Sciatic nerve (tissue), 2 donors: Measurements from ENCODE around the gene SYTL3. TPM values are rescaled to one million over a fixed set of nuclear protein-coding genes. Genes with fewer than 3 reads are reported as not detected.
"Not testable (repeated sequence)": the region's sequence is repeated elsewhere in the genome, so short reads cannot be mapped to it uniquely, and the experiment has no call there.

Source experiments
- ATAC-seq: fragments of 200-7000 bp; cut with Tn5 transposase; one replicate; pipeline ENCODE4 v1.9.1; 2020; ENCODE audit warnings: mild to moderate bottlenecking, moderate library complexity
- DNase-seq: peaks from one replicate; pipeline ENCODE4 v3.0.0-alpha.2; 2020; ENCODE audit warnings: low spot score
- intact Hi-C: fragments of 100-400 bp; cut with DNase I; formaldehyde crosslinking; loops from one replicate; pipeline ENCODE4 v1.14.2; 2022
- total RNA-seq: library from RNA; stranded (reverse); fragmentation: NEBNext Ultra II Directional; extraction: Animal tissue kit (Norgen Biotek cat#: 25700); gene quantifications from one replicate; pipeline ENCODE4 v1.2.1, GENCODE V29; 2021
- donor health status: DM: no; HTN: no; CAD: no.
- donor health status: DM: no; HTN: no; CAD: no.

Gene SYTL3
- total RNA-seq, 1 donor from 2014 or later, result 2.5 TPM

DNA sequence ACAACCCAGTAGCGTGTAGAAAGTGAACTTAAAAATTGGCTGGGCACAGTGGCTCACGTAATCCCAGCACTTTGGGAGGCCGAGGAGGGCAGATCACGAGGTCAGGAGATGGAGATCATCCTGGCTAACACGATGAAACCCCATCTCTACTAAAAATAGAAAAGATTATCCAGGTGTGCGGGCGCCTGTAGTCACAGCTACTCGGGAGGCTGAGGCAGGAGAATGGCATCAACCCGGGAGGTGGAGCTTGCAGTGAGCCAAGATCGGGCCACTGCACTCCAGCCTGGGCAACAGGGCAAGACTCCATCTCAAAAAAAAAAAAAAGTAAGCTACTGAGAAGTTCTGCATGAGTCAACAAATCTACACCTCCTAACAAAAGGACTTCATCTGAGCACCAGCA, 142.7 kb downstream of the SYTL3 start:
- DNase-seq, ATAC-seq, intact Hi-C loops: not testable (repeated sequence)

DNA sequence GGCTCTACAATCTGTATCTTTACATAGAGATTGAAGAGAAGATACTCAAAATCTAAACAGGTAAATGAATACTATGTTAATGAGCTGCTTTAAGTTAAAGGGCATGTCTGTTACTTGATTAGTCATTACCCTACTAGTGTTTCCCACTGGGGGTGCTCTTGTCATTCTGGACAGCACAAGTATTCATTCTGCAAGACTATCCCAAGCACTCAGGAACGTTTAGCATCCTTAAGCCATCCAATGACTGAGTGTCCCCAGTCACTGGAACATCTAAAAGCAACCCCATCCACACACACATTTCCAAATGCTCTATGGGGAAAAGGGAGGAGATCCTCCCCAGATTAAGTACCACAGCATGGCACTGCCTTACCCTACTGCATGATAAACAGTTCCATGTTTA, 143.6 kb downstream of the SYTL3 start:
- intact Hi-C loops, result no loop called here
- ATAC-seq (peak; percentile 43), DNase-seq (no peak)

DNA sequence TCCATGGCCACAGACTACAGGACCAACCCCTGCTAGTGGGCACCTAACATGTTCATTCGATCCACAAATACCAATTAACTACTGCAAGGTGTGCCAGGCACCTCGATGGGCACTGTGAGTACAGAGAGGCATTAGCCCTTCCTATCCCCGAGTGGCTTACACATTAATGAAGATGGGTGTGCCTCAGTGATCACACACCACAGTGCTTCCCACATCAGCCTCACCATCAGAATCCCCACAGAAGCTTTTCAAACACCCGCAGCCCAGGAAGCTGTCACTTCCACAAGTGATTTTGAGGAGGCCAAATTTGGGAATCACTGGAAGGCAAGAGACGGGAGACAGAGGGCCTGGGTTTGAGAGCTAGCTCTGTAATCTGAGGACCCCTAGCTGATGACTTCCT, 145.7 kb downstream of the SYTL3 start:
- DNase-seq (no peak), ATAC-seq (no peak)
- intact Hi-C loops, result no loop called here

DNA sequence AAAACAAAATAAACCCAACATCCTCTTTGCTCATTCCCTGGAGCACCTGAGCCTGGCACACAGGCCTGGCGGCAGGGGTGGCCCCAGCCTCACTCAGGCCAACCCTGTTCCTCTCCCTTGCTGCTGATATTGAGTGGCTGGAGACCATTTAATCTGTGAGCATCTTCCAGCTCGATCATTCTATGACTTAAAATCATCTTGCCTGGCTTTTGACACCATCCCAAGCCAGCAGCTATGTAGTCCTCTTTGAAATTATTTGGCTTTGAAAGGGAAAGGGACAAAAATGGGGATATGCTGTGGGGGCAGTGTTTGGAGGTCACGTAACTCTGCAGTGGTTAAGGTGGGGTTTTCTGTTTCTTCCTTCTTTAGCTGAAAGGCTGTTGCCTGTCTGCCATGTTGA, 146.5 kb downstream of the SYTL3 start:
- ATAC-seq, result no peak
- intact Hi-C loops, result no loop called here

DNA sequence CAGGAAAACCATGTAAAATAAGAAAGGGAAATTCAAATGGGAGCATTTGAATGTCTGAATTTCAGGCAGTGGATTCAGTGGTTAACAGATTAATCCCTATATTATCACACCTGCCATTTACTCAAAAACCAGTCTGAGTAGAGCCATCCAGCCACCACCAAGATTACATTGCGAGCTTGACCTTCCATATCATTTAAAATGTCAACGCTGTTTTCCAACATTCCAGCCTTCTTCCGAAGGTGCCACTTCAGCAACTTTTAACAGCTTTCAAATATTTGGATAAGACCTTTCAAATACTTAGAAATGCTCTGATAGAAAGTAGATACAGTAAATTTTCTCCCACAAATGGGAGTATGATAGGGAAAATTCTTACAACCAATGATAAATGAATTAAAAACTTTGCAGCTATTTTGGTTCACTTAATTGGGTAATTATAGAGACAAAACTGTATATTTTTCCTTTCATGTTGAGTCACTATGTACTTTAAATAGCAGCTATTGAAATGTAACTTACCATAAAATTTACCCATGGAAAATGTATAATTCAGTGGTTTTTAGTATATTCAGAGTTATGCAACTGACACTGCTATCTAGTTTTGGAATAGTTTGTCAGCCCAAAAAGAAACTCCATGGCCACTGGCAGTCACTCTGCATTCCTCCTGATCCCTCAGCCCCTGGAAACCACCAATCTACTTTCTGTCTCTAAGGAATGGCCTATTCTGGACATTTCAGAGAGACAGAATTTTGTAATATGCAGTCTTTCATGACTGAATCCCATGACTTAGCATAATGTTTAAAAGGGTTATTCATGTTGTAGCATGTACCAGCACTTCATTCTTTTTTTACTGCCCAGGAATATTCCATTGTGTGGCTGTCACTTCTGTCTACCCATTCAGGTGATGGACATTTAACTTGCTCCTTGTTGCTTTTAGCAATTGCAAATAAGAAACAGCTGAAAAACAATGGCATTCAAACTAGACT, 147.8 kb downstream of the SYTL3 start:
- DNase-seq (no peak), ATAC-seq (peak; percentile 69)
- intact Hi-C loops, result no loop called here

More for the DNA sequence above, 146.5 kb downstream of the SYTL3 start:
- DNase-seq, result no peak

DNA sequence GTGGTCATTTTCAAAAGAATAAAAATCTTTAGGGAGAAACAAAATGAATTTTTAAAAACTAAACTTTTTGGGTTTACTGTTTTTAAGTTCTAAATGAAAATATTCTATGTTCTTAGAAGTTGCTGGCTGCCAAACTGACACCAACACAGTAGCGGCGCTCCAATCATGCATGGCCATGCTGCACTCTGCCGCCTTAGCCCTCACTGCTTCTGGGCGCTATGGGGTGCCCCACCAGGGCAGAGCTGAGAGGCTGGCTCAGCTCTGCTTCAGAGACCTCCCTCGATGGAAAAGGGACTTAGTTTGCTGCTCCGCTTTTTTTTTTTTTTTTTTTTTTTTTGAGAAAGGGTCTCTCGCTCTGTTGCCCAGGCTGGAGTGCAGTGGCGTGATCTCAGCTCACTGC, 148.5 kb downstream of the SYTL3 start:
- intact Hi-C loops, result no loop called here
- ATAC-seq, result no peak
- DNase-seq, result no peak

DNA sequence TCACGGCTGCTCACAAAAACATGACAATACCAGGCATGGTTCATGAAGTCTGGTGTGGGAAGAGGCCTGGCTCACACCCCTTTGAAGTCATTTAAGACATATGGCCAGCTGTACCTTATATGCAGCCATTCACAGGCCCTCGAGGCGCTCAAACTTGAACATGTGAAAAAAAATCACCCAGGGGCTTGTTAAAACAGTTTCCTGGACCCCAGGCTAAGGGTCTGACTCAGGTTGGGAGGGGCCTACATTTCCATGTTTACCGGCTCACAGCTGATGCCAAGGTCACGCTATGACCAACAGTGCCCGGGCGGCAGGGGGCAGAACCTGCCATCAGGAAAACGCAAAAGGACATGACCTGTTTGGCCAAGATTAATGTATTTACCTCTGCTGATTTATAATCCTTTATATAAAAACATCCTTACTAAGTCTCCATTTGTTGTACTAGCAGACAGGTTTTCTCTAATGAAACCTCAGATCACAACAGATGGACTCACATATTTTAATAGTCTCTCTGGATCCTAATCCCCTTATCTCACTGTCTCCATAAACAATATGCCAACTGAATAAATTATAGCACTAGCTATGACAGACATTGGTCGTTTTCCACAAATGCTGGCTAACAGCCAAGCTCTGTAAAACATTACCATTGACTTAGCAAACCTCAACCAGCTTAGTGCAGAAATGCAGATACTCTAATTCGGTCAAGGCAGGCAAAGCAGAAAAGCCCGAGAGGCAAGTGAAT, 149.4 kb downstream of the SYTL3 start:
- DNase-seq (no peak), ATAC-seq (no peak)
- intact Hi-C loops, result no loop called here

DNA sequence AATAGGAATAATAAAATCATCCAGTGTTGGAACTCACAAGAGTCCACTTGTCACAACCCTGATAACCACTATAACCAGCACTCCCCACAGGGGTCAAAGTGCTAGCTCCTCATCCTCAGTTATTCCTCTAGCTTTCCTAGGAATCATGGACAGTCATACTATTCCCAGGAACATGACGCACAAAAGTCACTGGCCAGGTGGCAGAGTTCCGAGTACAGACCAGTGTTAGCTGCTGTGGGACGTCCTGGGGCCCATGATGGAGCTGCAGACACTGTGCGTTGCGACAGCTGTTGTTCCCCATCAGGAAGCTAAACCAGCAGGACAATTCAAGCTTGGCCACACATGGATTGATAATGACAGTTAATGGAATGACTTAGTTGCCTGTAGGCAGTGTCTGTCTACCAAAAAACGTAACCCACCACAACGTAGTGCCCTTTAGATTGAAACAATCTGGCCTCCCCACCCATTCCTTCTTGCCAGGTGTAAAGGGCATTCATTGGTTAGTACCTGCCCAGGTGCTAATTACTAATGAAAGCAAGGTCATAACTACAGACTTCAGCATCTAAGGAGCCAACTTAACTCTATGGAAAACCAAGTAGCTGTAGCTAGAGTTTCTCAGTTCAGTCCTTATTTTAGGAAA, 151.9 kb downstream of the SYTL3 start:
- intact Hi-C loops, result no loop called here
- DNase-seq, result no peak
- peak; percentile 87 for ATAC-seq

DNA sequence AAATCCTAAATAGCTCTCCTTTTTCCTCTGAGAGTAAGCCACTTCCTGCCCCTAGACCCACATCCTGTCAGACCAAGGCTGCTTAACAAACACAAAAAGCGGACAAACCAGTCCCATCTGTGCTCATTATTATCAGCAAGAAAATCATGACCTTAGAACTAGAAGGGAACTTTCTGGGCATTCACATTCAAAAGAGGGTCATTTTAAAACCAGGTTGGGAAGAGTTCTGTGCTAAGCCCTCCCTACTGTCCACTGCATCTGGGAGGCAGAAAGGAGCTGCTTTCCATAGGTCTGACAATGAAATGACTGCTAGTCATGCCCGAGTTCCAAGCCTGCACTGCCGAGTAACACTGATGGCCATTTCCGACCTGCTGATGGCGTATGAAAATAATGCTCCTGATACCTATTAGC, 153.9 kb downstream of the SYTL3 start:
- ATAC-seq, result peak; percentile 44
- intact Hi-C loops, result no loop called here
- DNase-seq, result no peak

DNA sequence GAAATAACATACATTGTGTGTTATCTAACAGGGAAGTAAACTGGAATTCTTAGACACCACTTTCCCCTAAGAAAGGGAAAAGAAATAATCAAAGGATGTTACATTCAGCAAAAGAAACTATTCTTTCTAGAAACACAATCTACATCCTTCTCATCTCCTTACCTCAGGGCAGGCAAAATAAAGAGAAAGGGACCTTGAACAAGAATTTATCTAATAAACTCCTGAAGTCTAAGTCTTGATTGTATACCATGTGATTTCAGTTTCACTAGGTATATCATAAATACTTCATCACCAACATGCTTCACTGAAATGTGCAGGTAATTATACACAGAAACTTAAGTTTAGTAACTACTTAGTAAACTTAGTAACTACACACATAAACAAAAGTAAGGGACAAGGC, 154.4 kb downstream of the SYTL3 start:
- no peak for DNase-seq
- intact Hi-C loops, result no loop called here
- no peak for ATAC-seq

DNA sequence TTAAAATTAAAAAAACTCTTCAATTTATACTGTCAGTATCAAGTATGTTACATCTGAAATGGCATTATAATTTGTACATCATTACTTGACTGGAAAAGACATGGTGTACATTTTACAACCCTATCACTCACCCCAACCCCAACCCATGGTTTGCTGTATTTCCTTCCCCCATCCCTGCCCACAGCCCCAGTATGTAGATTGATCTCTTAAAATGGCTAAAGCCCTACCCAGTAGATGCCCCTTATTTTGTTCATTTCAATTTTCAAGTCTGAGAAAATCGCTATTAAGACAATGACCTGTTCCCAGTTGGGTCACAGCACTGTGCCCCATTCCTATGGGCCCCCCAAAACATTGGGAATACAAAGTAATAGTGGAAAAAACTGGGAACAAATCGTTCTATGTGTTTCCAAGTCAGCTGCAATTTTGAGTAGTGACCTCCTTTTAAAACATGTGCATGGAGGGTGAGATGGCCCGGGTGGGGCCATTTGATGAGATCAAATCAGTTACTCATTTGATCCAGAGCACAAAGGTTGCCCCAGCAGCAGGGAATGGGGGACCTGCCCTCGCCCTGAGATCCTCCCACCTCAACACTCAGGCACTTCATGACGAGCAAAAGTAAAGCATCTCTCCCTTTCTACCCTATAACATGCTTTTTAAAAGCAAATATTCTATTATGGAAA, 156.0 kb downstream of the SYTL3 start:
- intact Hi-C loops, result no loop called here
- DNase-seq (no peak), ATAC-seq (no peak)

DNA sequence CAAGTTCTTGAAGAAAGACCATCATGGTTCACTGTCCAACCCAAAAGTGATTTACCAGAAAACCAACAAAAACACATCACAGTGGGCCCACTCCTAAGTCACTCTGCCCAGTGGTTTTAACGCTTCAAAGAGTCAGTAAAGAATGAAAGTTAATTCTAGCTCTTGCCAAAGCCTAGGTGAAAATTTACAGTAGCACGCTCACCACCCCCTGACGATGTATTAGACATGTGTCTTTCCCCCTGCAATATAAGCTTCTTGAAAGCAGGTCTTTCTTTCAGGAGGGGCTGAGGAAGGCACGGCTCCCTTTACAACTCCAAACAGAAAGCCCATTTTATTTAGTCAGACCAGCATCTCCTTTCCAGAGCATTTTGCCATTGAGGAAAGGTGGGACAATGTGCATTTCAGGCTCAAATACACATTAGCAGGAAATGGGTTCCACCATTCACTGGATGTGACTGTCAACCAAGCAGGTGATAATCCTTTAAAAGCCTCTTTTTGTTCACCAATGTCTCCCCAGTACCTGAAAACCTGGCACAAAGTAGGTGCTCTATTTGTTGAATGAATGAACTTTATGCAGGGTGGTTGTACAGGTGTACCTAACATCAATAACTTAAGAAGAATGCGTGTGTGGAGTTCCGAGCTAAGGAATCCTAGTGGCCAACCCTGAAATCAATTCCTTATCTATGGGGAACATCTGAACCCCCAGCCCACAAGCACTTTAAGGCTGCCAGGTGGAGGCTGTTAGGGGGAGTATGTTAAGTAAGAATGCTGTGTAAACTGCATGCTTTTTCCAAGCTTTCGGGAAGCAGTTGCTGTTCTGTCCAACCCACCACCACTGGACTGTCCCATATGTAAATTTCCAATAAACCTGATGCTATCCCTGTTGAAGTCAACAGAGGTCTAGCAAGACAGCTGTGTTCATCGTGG, 157.9 kb downstream of the SYTL3 start:
- intact Hi-C loops, result no loop called here
- DNase-seq (no peak), ATAC-seq (no peak)

DNA sequence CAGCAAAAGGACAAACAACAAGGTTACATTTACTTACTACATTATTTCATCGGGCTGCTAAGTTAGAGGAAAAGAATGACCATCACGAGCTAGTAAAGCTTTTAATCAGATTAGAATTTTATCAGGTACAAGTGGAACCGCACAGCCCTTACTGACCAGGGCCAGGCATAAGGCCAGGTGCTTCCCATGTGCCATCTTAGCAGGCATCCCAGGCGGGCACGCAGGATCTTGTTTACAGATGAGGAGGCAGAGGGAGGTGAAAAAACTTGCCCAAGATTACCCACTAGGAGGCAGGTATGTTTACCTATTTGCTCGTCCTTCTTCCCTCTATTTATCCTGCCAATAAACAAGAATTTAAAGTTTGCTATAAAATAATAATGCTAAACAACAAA, 158.6 kb downstream of the SYTL3 start:
- intact Hi-C loops, result no loop called here
- ATAC-seq (no peak), DNase-seq (no peak)

DNA sequence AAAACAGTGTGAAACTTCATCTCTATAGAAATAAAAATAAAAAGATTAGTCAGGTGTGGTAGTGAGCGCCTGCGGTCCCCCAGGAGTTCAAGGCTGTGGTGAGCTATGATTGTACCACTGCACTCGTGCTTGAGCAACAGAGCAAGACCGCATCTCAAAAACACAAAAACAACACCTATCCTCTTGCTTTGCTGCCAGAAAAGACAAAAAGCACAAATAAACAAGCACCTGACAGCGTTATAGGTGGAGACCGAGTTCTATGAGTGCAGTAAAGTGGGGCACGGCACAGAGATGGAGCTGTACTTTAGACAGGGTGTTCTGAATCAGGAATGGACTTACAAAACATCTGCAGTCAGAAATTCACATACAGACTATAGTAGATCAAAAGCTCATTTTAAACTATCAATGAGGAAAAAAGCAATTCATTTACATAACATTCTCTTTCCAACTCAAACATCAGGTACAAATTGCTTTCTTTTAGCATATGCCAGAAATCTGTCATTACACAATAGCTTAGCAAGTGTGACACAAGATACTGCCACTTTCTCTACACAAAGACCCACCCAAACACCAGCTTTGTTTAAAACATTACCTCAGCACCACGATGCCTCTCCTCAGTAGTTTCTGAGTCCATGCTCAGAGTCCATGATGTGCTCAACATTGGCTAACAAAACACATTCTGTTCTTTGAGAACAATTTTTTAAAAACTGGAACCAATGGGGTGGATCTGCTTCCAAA, 159.3 kb downstream of the SYTL3 start:
- DNase-seq, result no peak
- peak; percentile 49 for ATAC-seq
- intact Hi-C loops, result no loop called here

DNA sequence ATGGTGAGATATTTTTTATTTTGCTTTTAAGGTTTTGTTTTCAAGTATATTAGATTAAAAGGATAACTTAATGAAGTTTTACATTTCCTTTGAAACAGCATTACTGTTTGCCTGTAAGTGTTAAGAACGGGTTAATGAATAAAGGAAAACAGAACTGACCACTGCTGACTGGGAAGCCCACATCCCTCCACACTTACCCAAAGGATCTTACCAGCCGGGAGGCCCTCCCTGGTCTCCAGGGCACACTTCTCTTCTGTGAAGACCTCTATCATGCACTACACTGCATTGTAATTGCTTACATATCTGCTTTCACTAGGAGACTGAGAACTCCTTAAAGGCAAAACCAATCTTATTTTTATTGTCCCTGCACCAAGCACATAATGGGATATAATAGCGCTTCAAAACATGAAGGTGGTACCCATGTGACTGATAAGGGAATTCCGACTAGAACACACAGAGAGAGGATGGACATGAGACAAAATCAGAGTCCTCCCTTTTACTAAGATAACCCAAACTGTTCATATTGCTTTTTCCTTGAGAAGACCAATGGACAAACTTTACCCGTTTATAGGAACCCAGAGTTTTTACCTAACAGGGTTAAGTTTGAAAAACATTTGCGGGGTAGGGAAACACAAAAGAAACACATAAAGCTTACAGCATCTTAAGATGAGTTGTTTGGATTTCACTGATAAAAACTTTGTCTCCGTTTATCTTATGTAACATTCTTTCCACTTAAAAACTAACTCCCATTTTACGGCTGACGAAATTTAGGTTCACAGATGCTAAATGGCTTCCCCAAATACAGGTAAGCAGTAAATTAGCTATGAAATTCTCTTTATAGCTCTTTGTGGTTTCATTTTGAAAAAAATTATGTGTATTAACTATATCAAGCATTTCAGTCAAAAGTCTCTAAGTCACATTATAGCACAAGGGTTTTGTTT, 160.6 kb downstream of the SYTL3 start:
- intact Hi-C loops, result no loop called here
- no peak for DNase-seq
- ATAC-seq, result no peak

DNA sequence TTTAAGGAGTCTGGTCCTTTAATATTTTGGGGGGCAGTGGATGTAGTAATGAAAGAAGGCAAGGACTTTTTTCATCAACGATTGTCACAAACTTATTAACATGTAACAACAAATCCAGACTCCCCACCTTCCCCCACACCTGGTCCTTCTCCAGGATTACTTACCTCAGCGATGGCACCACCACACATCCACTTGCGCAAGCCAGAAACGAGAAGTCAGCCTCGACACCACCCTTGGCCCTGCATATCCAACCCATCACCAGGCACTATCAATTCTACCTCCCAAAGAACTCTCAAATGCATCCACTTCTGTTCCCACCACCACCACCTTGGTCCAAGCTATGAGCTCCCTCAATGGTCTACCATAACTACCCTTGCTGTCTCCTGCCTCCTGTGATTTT, 162.8 kb downstream of the SYTL3 start:
- no peak for DNase-seq

More for the DNA sequence above, 162.8 kb downstream of the SYTL3 start:
- ATAC-seq, result no peak
- intact Hi-C loops, result no loop called here
